Measurements from ENCODE around the gene MYH6. TPM values are rescaled to one million over a fixed set of nuclear protein-coding genes. Genes with fewer than 3 reads are reported as not detected.

Gene MYH6
- total RNA-seq, 6 donors from 2014 or later, result not detected

DNA sequence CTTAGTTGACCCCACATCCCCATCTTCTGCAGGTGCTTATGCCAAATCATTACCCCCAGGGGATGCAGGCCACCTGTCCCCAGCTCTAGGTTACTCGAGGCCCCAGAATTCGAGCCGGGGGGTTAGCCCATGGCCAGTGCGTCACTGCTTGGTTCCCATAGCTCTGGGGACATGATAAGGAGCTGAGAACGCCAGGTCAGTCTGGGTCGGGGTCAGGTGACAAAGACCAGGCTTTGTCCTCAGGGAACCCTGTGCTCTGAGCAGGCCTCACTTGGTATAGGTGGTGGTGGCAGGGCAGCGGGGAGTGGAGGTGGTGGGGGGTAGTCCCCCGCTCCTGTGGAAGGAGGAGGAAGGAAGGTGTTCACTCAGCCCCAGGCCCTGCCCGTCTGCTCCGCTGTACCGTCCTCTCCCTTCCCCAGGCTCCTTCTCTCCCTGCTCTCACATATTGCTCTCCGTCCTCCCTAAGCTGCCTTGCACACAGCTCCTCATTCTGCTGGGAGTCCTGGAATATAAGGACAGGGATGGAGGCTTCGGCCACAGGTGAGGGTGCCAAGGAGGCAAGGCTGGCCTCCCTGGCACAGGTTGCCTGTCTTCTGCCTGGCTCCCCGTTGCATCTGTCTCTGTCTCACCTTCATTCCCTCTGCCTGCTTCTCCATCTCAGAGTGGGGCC, 2.0 kb upstream of the MYH6 start:
- no peaks in the 10 kb centered on the region for H3K4me1 ChIP-seq
- no peak overlapping the region for H3K27ac ChIP-seq
- TF ChIP-seq POLR2AphosphoS5 (IDR thresholded peaks at IDR 0.05) (no peak), POLR2A (IDR thresholded peaks at IDR 0.05) (no peak), EP300 (IDR thresholded peaks at IDR 0.05) (no peak)
- TF ChIP-seq, protein P1, sequence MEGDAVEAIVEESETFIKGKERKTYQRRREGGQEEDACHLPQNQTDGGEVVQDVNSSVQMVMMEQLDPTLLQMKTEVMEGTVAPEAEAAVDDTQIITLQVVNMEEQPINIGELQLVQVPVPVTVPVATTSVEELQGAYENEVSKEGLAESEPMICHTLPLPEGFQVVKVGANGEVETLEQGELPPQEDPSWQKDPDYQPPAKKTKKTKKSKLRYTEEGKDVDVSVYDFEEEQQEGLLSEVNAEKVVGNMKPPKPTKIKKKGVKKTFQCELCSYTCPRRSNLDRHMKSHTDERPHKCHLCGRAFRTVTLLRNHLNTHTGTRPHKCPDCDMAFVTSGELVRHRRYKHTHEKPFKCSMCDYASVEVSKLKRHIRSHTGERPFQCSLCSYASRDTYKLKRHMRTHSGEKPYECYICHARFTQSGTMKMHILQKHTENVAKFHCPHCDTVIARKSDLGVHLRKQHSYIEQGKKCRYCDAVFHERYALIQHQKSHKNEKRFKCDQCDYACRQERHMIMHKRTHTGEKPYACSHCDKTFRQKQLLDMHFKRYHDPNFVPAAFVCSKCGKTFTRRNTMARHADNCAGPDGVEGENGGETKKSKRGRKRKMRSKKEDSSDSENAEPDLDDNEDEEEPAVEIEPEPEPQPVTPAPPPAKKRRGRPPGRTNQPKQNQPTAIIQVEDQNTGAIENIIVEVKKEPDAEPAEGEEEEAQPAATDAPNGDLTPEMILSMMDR (IDR thresholded peaks at IDR 0.05), result no peak
- no peaks in the 10 kb centered on the region for H3K9me3 ChIP-seq
- 83 to 92% methylated on average over 8 to 14 of the region's 14 CpGs for WGBS, 2 donors
- DNase-seq (no peak), ATAC-seq (ENCODE audit: low FRiP score in 2 of 2) (no peak)
- no peaks in the 10 kb centered on the region for H3K36me3 ChIP-seq
- H3K4me3 ChIP-seq, result no peak overlapping the region
- H3K27me3 ChIP-seq, result no peaks in the 10 kb centered on the region

DNA sequence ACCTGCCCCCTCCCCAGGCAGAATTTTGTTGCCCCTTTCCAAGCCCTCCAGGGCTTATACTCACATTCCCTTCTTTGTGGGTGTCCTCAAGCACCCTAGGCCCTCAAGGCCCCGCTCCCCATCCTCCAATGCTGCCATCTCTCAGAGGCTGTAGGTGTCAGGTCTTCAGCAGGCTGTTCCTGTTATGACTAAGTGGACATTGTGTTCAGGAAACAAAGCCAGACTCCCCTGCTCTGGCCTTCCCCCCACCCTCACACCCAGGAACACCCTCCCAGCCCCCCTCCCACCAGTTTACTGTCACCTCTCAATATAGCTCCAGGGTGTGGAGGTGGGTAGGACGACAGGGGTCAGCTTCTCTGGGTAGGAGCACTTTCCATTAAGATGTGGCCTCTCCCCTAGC, 1.4 kb upstream of the MYH6 start:
- H3K9me3 ChIP-seq, result no peaks in the 10 kb centered on the region
- H3K36me3 ChIP-seq, result no peaks in the 10 kb centered on the region
- H3K27me3 ChIP-seq, result no peaks in the 10 kb centered on the region
- TF ChIP-seq EP300 (IDR thresholded peaks at IDR 0.05), result no peak
- no peak for TF ChIP-seq POLR2A (IDR thresholded peaks at IDR 0.05)
- TF ChIP-seq POLR2AphosphoS5 (IDR thresholded peaks at IDR 0.05), result no peak
- TF ChIP-seq, protein P1 (IDR thresholded peaks at IDR 0.05), result no peak
- no peak overlapping the region for H3K4me3 ChIP-seq
- no peak for DNase-seq
- 61 to 91% methylated on average over 1 to 2 of the region's 2 CpGs for WGBS, 2 donors
- no peak overlapping the region for H3K27ac ChIP-seq
- ATAC-seq (ENCODE audit: low FRiP score in 2 of 2), result no peak
- H3K4me1 ChIP-seq, result no peaks in the 10 kb centered on the region

DNA sequence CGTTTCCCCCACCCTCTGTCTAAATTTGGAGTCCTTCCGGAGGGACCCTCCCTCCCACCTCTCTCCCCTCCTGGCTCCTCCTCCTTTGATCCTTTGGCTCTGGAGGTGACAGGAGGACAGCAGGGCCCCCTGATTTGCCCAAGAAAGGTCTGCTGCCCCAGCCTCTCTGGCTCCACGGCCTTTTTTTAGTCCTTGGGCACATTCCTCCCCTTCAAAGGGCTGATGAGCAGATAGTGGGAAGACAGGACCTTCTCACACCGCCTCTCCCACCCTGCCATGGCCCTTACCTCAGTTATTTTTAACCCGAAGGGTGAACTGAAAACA, 196 bp upstream of the MYH6 start:
- Histone ChIP-seq H3K27me3 (no peaks in the 10 kb centered on the region), H3K27ac (no peak overlapping the region), H3K4me1 (no peaks in the 10 kb centered on the region), H3K36me3 (no peaks in the 10 kb centered on the region), H3K4me3 (no peak overlapping the region), H3K9me3 (no peaks in the 10 kb centered on the region)
- ATAC-seq (ENCODE audit: low FRiP score in 2 of 2) (no peak), DNase-seq (no peak)
- TF ChIP-seq, protein P1 (IDR thresholded peaks at IDR 0.05), result no peak
- no peak for TF ChIP-seq EP300 (IDR thresholded peaks at IDR 0.05)
- 47 to 49% methylated on average over 5 of the region's 5 CpGs for WGBS, 2 donors

DNA sequence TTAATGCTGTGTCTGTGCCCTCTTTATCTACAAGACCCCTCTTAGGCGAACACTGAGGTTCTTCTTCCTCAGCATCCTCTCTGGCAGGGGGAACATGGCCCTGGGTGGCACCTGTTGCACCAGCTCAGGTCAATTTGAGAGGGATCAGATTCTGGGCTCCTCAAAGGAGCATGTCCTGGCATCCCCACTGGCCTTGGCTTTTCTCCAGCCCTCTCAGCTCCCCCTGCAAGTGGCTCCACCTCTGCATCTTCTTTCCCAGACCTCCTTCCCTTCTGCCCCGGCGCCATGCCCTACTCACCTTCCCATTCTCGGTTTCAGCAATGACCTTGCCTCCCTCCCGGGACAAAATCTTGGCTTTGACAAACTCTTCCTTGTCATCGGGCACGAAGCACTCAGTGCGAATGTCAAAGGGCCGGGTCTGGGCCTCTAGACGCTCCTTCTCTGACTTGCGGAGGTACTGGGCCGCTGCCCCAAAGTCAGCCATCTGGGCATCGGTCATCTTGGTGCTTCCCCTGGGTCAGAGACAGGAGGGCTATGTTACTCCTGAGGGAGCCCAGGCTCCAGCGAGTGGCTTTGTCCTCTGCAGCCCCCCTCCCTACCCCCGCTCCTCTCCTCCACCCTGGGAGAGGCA, 1.2 kb downstream of the MYH6 start:
- no peak for DNase-seq
- Histone ChIP-seq H3K27me3 (no peaks in the 10 kb centered on the region), H3K4me3 (no peak overlapping the region), H3K4me1 (no peaks in the 10 kb centered on the region), H3K27ac (no peak overlapping the region), H3K9me3 (no peaks in the 10 kb centered on the region), H3K36me3 (no peaks in the 10 kb centered on the region)
- no peak for ATAC-seq (ENCODE audit: low FRiP score in 2 of 2)
- 83 to 86% methylated on average over 10 to 15 of the region's 15 CpGs for WGBS, 2 donors
- TF ChIP-seq, protein P1 (IDR thresholded peaks at IDR 0.05), result no peak
- TF ChIP-seq EP300 (IDR thresholded peaks at IDR 0.05), result no peak
- TF ChIP-seq POLR2AphosphoS5 (IDR thresholded peaks at IDR 0.05), result no peak
- TF ChIP-seq POLR2A (IDR thresholded peaks at IDR 0.05), result no peak

DNA sequence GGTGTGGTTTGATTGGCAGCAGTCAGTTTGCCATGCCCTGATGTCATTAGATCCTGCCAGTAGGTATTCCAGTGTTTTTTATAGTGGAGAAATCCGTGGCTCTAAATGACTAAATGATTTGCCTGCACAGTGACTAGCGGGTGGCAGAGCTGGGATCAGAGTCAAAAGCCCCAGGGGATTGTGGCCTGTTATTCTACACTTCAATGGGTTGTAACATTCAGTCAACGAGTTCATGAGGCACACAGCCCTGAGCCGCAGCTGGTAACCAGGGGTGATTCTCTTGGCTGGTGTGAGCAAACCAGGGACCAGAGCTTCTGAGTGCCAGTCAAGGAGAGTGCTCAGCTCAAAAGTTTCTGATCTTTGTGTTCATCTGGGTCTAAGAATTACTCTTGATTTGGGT, 1.8 kb downstream of the MYH6 start:
- ATAC-seq (ENCODE audit: low FRiP score in 2 of 2), result no peak
- H3K9me3 ChIP-seq, result no peaks in the 10 kb centered on the region
- TF ChIP-seq POLR2A (IDR thresholded peaks at IDR 0.05), result no peak
- TF ChIP-seq POLR2AphosphoS5 (IDR thresholded peaks at IDR 0.05), result no peak
- TF ChIP-seq, protein P1 (IDR thresholded peaks at IDR 0.05), result no peak
- no peak for TF ChIP-seq EP300 (IDR thresholded peaks at IDR 0.05)
- no peaks in the 10 kb centered on the region for H3K27me3 ChIP-seq
- no peak overlapping the region for H3K27ac ChIP-seq
- H3K36me3 ChIP-seq, result no peaks in the 10 kb centered on the region
- no peaks in the 10 kb centered on the region for H3K4me1 ChIP-seq
- no peak for DNase-seq
- H3K4me3 ChIP-seq, result no peak overlapping the region
- 55 to 58% methylated on average over 3 to 4 of the region's 4 CpGs for WGBS, 2 donors

All from upper lobe of left lung (tissue), 6 donors.